ENCODE results near the gene CBX8. TPM values are rescaled to one million over a fixed set of nuclear protein-coding genes. Genes with fewer than 3 reads are reported as not detected.

Gene CBX8
- total and polyA plus RNA-seq, 2 of the 8 experiments (the other 6 are each of a cell fraction or from before 2014, with no cell fraction given) = 0.09 to 2.1 TPM

GRCh38 chr17:79789943-79790804 is 6.7 kb downstream of the CBX8 start (continued):
- TF ChIP-seq SP4 (IDR thresholded peaks at IDR 0.05; ENCODE audit: low read length) (no peak), EGR1 (IDR thresholded peaks at IDR 0.05; ENCODE audit: borderline replicate concordance, low read depth, low read length) (no peak), FOSL1 (IDR thresholded peaks at IDR 0.05; ENCODE audit: insufficient read depth, low read depth, low read length) (no peak), CTBP2 (IDR thresholded peaks at IDR 0.05; ENCODE audit: borderline replicate concordance, insufficient read depth, insufficient read length, low read length) (no peak), TAF7 (optimal IDR thresholded peaks at IDR 0.05; ENCODE audit: borderline replicate concordance, low read depth, low read length) (peak; percentile 32), JUN (IDR thresholded peaks at IDR 0.05; ENCODE audit: low read depth, low read length) (no peak), ATF2 (IDR thresholded peaks at IDR 0.05; ENCODE audit: low read length) (no peak), TCF12 (IDR thresholded peaks at IDR 0.05; ENCODE audit: low read depth, low read length) (0 out of 2 replicates have a peak, but pooled peaks have one; percentile 8), TAF1 (IDR thresholded peaks at IDR 0.05; ENCODE audit: low read depth, low read length) (no peak), YY1 (IDR thresholded peaks at IDR 0.05; ENCODE audit: low read depth, low read length) (no peak), GTF2F1 (IDR thresholded peaks at IDR 0.05; ENCODE audit: borderline replicate concordance, low read depth, low read length) (no peak), SRF (IDR thresholded peaks at IDR 0.05; ENCODE audit: low read depth, low read length) (no peak), POLR2A (IDR thresholded peaks at IDR 0.05; ENCODE audit: control extremely low read depth in 1 of 2, low read depth in 2 of 2, low read length in 2 of 2) (no peak)

Data from H1 (cell line).